ENCODE data around the gene NPSR1.
"Not testable (repeated sequence)": the region's sequence is repeated elsewhere in the genome, so short reads cannot be mapped to it uniquely, and the experiment has no call there.

NPSR1 gene

GRCh38 chr7:34759477-34760125 lies 101.6 kb downstream of the NPSR1 start:
- DNase-seq: no peak

DNA sequence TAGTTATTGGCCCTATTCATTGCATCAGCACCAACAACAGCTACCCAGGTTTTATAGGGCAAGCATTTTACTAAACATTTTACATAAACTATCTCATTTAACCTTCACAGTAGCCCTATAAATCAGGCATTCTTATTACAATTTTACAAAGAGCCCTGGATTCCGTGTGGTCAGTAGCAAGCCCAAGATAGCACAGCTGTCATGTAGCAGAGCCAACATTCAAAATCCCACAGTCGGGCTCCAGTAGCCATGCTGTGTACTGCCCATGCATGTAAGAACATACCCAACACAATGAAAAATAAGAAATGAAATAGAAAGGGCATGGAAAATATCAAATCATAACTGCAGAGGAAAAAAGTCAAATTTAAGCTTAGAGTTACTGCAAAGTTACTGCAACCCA lies 102.3 kb downstream of the NPSR1 start:
- DNase-seq: no peak

DNA sequence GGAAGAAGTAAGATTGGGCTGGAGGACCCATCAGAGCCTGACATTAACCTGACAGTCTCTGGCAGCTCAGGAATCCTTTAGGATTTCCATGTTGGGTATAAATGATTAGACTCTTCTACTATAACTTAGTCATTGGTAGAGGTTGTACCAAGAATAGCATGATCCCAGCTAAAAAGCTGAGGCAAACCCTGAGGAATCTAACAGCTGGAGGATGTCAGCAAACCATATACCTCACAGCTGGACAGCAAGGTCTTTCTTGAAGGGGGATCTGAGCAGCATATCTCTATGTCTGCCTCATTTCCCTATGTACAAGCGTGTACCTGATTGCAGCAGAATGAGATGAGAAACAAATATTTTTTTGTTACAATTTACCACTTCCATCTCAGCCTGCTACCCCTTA lies 103.2 kb downstream of the NPSR1 start:
- DNase-seq: no peak

GRCh38 chr7:34761627-34762026 lies 103.6 kb downstream of the NPSR1 start:
- DNase-seq: no peak

- DNase-seq: no peak
These were observed 104.7 kb downstream of the NPSR1 start for GRCh38 chr7:34762764-34763163.

DNA sequence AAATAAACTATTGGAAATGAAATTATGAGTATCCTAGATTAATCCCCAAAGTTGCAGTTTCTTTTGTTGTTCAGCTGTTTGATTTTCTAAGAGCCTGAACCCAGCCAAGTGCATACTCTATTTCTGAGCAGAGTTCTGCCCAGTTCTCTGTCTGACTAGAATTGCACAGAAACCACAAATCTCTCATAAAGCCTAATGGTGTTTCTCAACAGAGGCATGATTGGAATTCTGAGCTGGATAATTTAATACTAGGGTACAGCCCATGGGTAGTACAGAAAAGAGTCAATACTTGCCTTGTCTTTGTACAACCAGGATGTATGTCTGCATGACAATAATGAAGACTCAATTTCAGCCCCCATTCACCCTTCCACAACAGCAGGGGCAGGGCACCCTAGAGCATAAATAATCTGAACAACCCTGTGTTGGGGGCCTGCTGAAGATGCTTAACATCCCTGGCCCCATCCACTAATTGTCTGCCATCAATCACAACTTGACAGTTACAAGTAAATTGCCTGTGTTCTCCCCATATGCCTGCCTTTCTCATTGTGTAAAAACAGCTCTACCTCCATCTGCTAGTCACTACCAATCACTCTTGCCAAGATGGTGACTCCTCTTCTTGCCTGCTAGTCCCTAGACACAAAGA lies 114.4 kb downstream of the NPSR1 start:
- DNase-seq: no peak

GRCh38 chr7:34776748-34777358 lies 118.8 kb downstream of the NPSR1 start:
- DNase-seq: no peak

DNA sequence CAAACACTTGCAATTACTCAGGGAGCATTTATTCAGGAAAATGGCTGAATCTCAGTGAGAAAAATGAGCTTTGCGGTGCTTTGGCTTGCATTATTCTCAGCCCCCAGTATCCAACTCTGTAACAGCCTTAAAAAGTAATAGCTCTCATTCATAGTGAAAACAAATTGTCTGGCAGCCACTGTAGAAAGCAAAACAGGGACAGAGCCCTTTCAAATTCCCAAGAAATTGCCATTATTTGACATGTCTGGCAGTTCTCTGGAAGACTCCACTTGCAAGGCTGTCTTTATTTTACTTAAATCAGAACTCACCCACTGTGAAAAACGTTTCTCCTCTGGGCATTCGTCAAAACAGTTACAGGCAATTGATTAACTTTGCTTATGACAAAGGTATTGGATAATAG lies 122.5 kb downstream of the NPSR1 start:
- no peak for DNase-seq

DNA sequence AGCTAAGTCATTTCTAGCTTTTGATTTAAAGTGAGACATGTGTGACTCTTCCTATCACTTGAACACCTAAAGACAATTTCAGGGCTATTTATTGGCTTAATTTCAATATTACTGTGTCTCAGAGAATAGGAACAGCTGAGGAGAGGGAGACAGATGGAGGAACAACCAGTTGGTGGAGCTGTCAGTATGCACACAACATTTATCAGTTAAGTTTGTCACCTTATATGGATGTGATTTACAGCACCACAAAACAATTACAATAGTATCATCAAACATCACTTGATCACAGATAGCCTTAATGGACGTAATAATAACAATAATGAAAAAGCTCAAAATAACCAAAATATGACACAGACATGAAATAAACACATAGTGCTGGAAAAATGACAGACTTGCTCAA lies 129.6 kb downstream of the NPSR1 start:
- DNase-seq: no peak

DNA sequence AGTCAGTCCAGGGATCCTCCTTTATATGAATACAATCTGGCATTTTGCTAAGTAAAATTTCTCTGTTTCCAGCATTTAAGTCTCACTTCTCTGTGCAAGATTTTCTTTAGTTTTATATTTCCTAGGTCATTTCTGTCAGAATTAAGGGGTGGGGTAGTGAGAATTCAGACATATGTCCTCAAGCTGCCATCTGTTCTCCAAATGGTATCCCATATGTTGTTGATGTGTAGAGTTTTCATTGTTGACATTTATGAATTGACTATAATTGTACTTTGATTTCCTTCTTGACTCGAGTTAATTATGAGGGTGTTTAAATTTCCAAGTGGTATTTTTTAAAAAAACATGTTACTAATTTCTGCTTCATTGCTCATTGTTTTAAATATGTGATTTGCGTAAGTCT lies 148.8 kb downstream of the NPSR1 start:
- DNase-seq: no peak

- no peak for DNase-seq
These were observed 149.7 kb downstream of the NPSR1 start for GRCh38 chr7:34807548-34808340.

- DNase-seq: not testable (repeated sequence)
These were observed 156.3 kb downstream of the NPSR1 start for GRCh38 chr7:34814203-34814842.

- DNase-seq: no peak
These were observed 164.0 kb downstream of the NPSR1 start for GRCh38 chr7:34821932-34822558.

GRCh38 chr7:34823650-34824258 lies 165.7 kb downstream of the NPSR1 start:
- DNase-seq: peak; percentile 42

GRCh38 chr7:34825221-34825620 lies 167.2 kb downstream of the NPSR1 start:
- DNase-seq: no peak

DNA sequence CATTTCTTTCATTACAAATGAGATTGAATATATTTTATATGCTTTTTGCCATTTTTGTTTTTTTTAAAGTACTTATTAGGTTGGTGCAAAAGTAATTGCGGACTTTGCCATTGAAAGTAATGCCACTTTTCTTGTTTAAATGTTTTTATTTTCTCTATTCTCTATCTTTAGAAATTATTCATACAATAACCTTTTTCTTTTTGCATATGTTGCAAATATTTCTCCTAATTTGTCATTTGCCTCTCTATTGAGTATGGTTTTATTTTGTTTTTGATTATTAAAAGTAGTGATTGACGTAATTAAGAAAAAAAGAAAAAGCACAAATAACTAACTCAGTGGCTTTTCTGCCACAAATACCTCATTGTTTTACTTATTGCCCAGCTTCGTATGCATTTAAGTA lies 172.4 kb downstream of the NPSR1 start:
- DNase-seq: no peak

- DNase-seq: no peak
These were observed 173.4 kb downstream of the NPSR1 start for GRCh38 chr7:34831436-34831835.

- no peak for DNase-seq
These were observed 174.0 kb downstream of the NPSR1 start for GRCh38 chr7:34832020-34832419.

GRCh38 chr7:34835901-34836600 lies 178.0 kb downstream of the NPSR1 start:
- DNase-seq: no peak

DNA sequence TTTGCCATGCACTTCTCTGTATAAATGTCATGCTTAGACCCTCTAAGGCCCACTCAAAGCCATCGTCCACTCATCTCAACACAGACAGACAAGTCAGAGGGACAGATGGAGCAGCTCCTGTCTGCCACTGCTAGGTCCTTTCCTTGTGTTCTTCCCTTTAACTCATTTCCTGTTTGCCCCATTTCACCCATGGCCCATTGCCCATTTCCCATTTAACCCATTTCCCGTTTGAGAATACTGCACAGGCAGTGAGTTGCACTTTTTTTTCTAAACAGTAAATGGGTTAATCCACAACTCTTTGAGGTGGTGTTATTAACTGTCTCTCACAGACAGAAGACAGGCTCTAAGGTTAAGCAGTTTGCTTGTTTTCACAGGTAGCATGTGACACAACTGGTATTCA lies 179.3 kb downstream of the NPSR1 start:
- DNase-seq: no peak

- no peak for DNase-seq
These were observed 179.8 kb downstream of the NPSR1 start for GRCh38 chr7:34837801-34838201.

- DNase-seq: no peak
These were observed 180.3 kb downstream of the NPSR1 start for GRCh38 chr7:34838329-34838728.
